Stimulated activated CD8-positive, alpha-beta memory T cell treated with anti-CD3 and anti-CD28 coated beads, Interleukin-15, amount 100 ng/mL, for 4 hours (primary cell): ENCODE results near the gene ARHGEF4.

Experiments
- DNase-seq, 2 donors: peaks; one replicate each; pipeline ENCODE4 v3.0.0-alpha.2; 2020; ENCODE audit warnings: low read depth in 2 of 2

The ARHGEF4 gene

GRCh38 chr2:131011486-131011885 lies 174.8 kb downstream of the ARHGEF4 start:
- DNase-seq: no peak

DNA sequence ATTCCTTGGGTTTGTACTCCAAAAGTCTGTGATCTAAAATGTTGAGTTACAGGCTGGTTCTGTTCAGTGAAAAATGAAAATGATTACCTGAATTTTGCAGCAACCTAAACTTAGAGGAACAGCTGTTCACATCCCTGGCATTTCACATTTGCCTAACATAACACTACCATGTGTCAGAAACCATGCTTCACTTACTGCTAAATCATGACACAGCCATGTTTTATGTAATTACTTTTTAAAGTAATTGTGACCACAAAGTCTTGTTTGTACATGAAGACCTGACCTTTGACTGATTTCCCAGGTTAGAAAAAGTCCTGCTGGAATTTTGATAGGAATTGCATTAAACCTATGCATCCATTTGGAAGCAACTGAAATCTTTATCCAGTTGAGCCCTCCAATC lies 177.4 kb downstream of the ARHGEF4 start:
- DNase-seq: no peak

DNA sequence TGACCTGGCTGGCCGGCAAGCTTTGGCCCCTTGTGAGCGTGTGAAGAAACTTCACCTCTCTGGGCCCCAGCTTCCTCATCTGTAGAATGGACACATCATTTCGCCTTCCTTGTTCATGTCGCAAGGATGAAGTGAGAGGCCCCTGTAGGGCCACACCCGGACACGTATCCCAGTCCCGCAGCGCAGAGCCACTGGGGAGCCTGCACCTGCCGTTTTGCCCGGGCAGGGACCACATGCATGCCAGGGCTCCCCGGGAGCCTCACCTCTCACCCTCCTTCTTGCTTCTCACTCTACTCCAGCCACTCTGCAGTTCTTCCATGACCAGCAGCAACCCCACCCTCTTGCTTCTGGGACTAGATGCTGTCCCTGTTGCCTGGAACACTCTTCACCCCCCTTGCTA lies 179.1 kb downstream of the ARHGEF4 start:
- DNase-seq: no peak

GRCh38 chr2:131016826-131017741 lies 180.4 kb downstream of the ARHGEF4 start:
- no peak for DNase-seq

DNA sequence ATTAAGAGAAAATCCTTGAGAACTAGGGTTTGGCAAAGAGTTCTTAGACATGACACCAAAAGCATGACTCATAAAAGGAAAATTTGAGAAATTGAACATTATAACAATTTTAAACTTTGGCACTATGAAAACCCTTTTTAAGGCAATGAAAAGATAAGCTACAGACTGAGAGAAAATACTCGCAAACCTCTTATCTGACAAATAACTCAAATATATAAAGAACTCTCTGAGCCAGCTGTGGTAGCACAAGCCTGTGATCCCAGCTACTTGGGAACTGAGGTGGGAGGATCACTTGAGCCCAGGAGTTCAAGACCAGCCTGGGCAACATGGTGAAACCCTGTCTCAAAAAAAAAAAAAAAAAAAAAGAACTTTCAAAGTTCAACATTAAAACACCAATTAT lies 186.0 kb downstream of the ARHGEF4 start:
- no peak for DNase-seq

- DNase-seq: no peak
Observed at GRCh38 chr2:131023758-131024157, 187.0 kb downstream of the ARHGEF4 start.

DNA sequence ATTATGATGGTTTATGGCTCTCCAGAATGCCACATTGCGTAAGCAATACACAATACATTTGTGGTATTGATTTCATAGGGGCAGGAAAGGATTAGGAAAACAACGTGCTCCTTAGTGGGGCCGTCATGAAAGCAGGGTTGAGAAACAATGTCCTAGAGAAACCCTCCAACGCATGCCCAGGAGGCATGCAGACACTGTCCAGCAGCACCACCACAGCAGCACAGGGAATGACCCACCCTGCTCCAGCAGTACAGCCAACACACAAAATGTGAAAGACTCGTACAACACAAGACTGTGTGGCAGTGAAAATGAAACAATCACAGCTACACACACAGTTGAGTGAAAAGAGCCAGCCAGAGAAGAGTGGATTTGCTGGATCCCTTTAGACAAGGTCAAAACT lies 190.2 kb downstream of the ARHGEF4 start:
- DNase-seq: no peak

- DNase-seq: no peak
Observed at GRCh38 chr2:131027566-131028528, 191.1 kb downstream of the ARHGEF4 start.

- DNase-seq: no peak
Observed at GRCh38 chr2:131029812-131030211, 193.1 kb downstream of the ARHGEF4 start.

DNA sequence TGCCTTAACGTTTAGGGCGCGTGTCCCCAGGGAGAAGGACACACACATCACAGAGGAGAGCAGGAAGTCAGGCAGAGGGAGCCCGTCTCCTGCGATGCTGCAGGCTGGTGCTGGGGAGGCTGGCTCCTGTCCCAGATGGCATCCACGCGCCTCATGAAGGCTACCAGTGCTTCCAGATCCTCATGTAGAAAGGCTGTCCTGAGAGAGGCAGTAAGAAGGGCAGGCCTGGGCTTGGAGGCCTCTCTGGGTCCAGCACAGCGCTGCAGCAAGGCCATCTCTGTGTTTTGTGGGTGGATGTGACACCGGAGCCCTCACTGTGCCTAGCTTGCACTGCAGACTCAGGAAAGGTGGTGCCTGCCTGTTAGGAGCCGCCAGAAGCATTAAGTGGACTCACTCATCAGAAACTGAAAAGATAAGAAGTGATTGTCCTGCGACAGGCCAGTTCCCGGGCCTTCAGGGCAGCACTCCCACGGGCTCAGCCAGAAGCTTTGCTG lies 193.8 kb downstream of the ARHGEF4 start:
- no peak for DNase-seq

DNA sequence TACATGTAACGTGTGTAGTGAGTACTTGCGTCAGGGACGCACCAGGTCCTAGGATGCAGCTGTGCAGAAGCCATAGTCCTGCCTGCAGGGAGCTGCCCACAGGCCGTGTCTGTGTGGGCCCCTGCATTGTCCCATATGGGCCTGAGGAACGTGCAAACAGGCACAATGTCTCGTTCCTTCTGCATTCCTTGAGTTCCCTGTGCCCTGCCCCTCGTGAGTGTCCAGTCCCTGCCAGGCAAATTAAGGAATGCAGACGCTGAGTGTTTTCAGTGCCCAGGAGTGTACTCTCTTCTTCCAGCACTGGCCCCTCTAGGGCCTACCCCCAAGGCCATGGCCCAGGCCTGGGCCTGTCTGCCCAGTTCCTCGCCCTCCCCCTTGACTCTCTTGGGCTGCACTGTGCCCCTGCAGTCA lies 194.7 kb downstream of the ARHGEF4 start:
- DNase-seq: no peak

GRCh38 chr2:131031875-131032274 lies 195.2 kb downstream of the ARHGEF4 start:
- no peak for DNase-seq

DNA sequence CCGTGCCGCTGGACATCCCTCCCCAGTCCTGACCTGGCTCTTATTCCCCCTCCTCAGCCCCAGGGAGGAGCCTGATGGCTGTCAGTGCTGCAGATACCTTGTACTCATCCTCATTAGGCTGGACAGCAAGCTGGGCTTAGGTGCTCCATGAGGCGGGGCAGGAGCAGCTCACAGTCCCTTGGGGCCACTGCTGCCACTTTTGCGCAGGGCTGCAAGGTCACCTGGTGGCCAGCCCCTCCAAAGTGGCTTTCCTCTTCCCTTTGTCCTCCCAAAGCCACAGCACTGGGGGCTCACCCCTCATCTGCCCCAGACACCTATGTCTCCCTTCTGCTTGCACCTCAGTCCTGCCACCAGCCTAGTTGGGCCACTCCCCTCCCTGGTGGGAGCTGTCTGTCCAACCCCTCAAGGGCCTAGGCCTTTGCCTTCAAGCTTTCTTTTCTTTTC lies 195.7 kb downstream of the ARHGEF4 start:
- no peak for DNase-seq

- no peak for DNase-seq
Observed at GRCh38 chr2:131033786-131034121, 197.0 kb downstream of the ARHGEF4 start.

- no peak for DNase-seq
Observed at GRCh38 chr2:131034122-131035051, 197.7 kb downstream of the ARHGEF4 start.

- DNase-seq: no peak
Observed at GRCh38 chr2:131035112-131035825, 198.6 kb downstream of the ARHGEF4 start.

DNA sequence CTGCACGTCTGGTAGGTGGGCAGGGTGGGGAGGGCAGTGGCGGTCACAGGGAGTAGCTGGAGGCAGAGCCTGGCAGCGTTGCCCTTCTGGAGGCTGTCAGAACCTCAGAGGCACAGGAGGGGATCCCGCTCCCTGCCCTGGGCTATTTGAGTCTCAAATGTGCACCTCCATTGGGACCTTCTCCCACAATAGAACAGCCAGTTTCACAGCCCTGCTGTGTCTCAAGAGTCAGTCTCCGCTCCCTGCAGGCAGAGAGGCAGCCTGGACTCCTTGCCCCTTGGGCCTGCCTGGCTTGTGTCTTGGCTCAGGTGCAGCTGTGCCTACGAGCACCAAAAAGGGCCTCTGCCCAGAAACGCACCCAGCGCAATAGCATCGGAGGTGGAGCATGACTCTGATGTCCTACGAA lies 199.1 kb downstream of the ARHGEF4 start:
- DNase-seq: no peak

GRCh38 chr2:131036269-131036668 lies 199.6 kb downstream of the ARHGEF4 start:
- no peak for DNase-seq

- DNase-seq: no peak
Observed at GRCh38 chr2:131036696-131037397, 200.1 kb downstream of the ARHGEF4 start.
